Measurements from ENCODE around the gene PAPPA2. TPM values are rescaled to one million over a fixed set of nuclear protein-coding genes. Genes with fewer than 3 reads are reported as not detected.

Gene PAPPA2
- total and polyA plus RNA-seq, 2 of the 8 experiments (the other 6 are each of a cell fraction or from before 2014, with no cell fraction given), result 0.08 to 0.88 TPM

DNA sequence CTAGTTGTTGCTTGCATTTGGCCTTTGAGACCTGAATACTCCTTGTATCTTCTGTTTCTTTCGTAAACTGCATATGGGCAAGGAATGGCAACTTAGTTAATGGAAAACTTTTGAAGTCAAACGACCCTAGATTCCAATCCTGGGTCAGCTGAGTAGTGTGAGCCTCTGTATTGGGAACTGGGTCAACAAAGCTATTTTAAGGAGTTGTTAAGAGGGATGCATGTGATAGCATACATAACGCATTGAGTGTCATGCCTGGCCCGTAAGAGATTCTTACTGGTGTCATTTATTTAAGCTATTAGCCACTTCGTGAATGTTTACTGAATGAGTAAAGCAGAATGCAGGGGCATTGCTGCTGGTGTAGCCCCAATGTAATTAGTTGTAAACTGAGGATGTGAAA, 340.1 kb downstream of the PAPPA2 start (continued):
- TF ChIP-seq TCF12 (IDR thresholded peaks at IDR 0.05; ENCODE audit: low read depth, low read length) (no peak), BACH1 (IDR thresholded peaks at IDR 0.05; ENCODE audit: low read length) (no peak), BCL11A (IDR thresholded peaks at IDR 0.05; ENCODE audit: low read depth in 2 of 2, low read length in 2 of 2) (no peak), POU5F1 (IDR thresholded peaks at IDR 0.05; ENCODE audit: low read depth, low read length) (no peak), CBX5 (IDR thresholded peaks at IDR 0.05; ENCODE audit: low read depth, low read length) (no peak), POLR2A (IDR thresholded peaks at IDR 0.05; ENCODE audit: control extremely low read depth in 1 of 2, low read depth in 2 of 2, low read length in 2 of 2) (no peak), PHF8 (conservative IDR thresholded peaks at IDR 0.05; ENCODE audit: low read depth, low read length) (no peak)
- TF ChIP-seq, protein P1, sequence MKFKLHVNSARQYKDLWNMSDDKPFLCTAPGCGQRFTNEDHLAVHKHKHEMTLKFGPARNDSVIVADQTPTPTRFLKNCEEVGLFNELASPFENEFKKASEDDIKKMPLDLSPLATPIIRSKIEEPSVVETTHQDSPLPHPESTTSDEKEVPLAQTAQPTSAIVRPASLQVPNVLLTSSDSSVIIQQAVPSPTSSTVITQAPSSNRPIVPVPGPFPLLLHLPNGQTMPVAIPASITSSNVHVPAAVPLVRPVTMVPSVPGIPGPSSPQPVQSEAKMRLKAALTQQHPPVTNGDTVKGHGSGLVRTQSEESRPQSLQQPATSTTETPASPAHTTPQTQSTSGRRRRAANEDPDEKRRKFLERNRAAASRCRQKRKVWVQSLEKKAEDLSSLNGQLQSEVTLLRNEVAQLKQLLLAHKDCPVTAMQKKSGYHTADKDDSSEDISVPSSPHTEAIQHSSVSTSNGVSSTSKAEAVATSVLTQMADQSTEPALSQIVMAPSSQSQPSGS (IDR thresholded peaks at IDR 0.05; ENCODE audit: low read length), result no peak
